Coronary artery (tissue), 2 donors: ENCODE data around the gene LRRC4C.

Source experiments
- DNase-seq: peaks from one replicate; pipeline ENCODE4 v3.0.0-alpha.2; 2017; ENCODE audit warnings: low spot score
- H3K27ac ChIP-seq, 2 donors: fragments of 200-600 bp; sonication (generic); one replicate each; pipeline ENCODE4 v1.5.1; 2016 to 2019
- H3K4me3 ChIP-seq: fragments of 200-600 bp; sonication (generic); 2 replicates; pipeline ENCODE4 v1.5.1; 2016; ENCODE audit warnings: mild to moderate bottlenecking, moderate library complexity
- CTCF ChIP-seq: fragments of 200-600 bp; sonication (generic); IDR thresholded peaks from one replicate; pipeline ENCODE4 v1.5.1; 2019; ENCODE audit warnings: antibody characterized with exemption

LRRC4C gene

GRCh38 chr11:40273192-40273732 is 1186.2 kb downstream of the LRRC4C start:
- no peak for DNase-seq
- no peak overlapping the region for H3K27ac ChIP-seq
- no peak for TF ChIP-seq CTCF
- H3K4me3 ChIP-seq = no peak overlapping the region

GRCh38 chr11:40271361-40271760 is 1188.1 kb downstream of the LRRC4C start:
- no peak overlapping the region for H3K27ac ChIP-seq
- no peak for TF ChIP-seq CTCF
- H3K4me3 ChIP-seq = no peak overlapping the region
- DNase-seq = no peak

GRCh38 chr11:40269865-40270264 is 1189.6 kb downstream of the LRRC4C start:
- DNase-seq = no peak
- no peak for TF ChIP-seq CTCF
- no peak overlapping the region for H3K27ac ChIP-seq
- no peak overlapping the region for H3K4me3 ChIP-seq

- no peak for DNase-seq
- no peak overlapping the region for H3K4me3 ChIP-seq
- TF ChIP-seq CTCF = no peak
- no peak overlapping the region for H3K27ac ChIP-seq
Observed at GRCh38 chr11:40268551-40268950, 1190.9 kb downstream of the LRRC4C start.

GRCh38 chr11:40255457-40255856 is 1204.0 kb downstream of the LRRC4C start:
- TF ChIP-seq CTCF = no peak

GRCh38 chr11:40253166-40253565 is 1206.3 kb downstream of the LRRC4C start:
- Histone ChIP-seq H3K4me3 (no peak overlapping the region), H3K27ac (no peak overlapping the region)
- TF ChIP-seq CTCF = no peak
- no peak for DNase-seq

More at GRCh38 chr11:40255457-40255856, 1204.0 kb downstream of the LRRC4C start:
- H3K27ac ChIP-seq = no peak overlapping the region
- no peak overlapping the region for H3K4me3 ChIP-seq
- DNase-seq = no peak

- no peak for DNase-seq
- Histone ChIP-seq H3K27ac (no peak overlapping the region), H3K4me3 (no peak overlapping the region)
- TF ChIP-seq CTCF = no peak
Observed at GRCh38 chr11:40252236-40252635, 1207.2 kb downstream of the LRRC4C start.
